Cardiac fibroblast (primary cell): ENCODE measurements around the gene FHL1.
"Not testable (repeated sequence)": the region's sequence is repeated elsewhere in the genome, so short reads cannot be mapped to it uniquely, and the experiment has no call there.

Experiments
- DNase-seq, 2 donors: peaks; one replicate each; pipeline versions ENCODE4 v3.0.0 to v3.0.0-alpha.2; 2010; ENCODE audit warnings: low read depth in 2 of 2
- H3K4me3 ChIP-seq, 2 donors: replicated peaks in 1 of 2; 1 replicate in 1 of 2; 2 replicates in 1 of 2; pipeline ENCODE4 v1.5.1; 2011; ENCODE audit warnings: low read depth in 2 of 2, low read length in 2 of 2, mild to moderate bottlenecking in 2 of 2, moderate library complexity in 1 of 2
- CTCF ChIP-seq: IDR thresholded peaks from one replicate; pipeline ENCODE4 v1.5.1; 2011; ENCODE audit warnings: low read depth, mild to moderate bottlenecking, low read length, inconsistent platforms

The FHL1 gene

DNA sequence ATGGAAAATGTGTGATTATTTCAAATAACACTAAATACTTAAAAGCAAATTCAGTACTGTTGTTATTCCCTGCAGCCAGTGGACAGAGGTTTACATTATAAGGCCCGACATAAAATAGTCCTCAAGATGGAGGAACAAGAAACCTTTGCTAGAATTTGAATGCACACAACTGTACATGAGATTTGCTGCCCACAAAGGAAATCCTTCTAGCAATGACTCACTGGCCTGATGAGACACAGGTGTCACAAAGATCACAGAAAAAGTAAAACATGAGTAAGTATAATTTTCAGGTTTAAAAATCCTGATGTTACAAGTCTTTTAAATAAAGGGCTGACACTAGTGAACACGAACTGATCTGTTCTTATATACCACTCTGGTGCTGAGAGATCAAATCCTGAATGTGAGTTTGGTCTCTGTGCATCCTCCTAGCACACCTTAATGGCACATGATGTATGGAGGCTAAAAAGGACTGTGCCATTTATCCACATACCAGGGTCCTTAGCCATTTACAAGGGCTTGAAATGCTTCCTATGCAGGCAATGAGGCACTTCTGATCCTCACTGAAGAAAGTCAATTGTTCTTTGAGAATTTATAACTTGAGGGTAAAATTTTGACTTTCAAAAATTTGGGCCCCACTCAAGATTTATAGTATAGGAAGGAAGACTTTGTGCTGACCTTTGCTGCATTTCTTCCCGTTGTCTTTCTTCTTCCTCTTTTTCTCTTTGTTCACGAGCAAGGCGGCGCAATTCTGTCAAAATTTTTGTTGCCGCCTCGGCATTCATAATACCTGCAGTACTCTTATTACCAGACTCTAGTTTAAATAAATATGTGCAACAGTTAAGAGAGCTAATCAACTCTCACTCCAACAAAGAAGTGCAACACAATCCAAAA lies 80.9 kb downstream of the FHL1 start:
- H3K4me3 ChIP-seq, result no peak overlapping the region
- no peak for DNase-seq
- TF ChIP-seq CTCF, result no peak

DNA sequence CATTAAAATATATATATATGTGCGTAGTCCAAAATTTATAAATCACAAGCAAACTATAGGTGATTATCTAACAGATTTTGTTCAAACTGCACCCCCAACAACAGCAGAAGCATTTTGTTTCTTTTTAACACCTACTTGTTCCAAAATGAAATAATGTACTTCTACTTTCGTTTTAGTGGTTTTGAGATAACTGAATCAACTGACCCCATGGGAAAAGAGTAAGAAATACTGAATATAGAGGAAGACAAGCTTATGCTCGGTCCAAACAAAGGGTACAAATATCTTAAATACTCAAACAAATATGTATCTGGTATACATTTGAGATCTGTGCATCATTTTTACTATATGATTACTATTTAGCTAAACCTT lies 81.5 kb downstream of the FHL1 start:
- no peak for TF ChIP-seq CTCF

GRCh38 chrX:136237074-136237473 lies 89.7 kb downstream of the FHL1 start:
- no peak for DNase-seq
- no peak for TF ChIP-seq CTCF
- no peak overlapping the region for H3K4me3 ChIP-seq

More for the DNA sequence above, 81.5 kb downstream of the FHL1 start:
- no peak for DNase-seq
- no peak overlapping the region for H3K4me3 ChIP-seq

- H3K4me3 ChIP-seq, DNase-seq: not testable (repeated sequence)
These were observed 90.5 kb downstream of the FHL1 start for GRCh38 chrX:136237849-136238248.

DNA sequence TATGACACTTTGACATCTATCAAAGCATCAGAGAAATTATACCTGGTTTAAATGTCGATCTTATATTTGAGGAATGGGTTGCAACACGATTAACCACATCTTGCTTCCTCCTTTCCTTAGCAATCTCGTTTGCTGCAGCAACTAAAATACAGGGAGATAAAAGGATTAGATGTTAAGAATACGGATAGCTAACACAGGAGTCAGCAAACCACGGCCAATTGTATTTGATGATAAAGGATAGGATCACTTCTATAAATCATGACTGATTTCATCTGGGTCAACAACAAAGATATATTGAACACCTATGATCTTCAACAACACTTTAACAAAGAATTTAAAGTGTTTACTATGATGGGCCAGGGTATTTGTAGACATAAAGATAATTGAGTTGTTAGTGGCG lies 98.9 kb downstream of the FHL1 start:
- DNase-seq, result no peak
- no peak overlapping the region for H3K4me3 ChIP-seq
- no peak for TF ChIP-seq CTCF

DNA sequence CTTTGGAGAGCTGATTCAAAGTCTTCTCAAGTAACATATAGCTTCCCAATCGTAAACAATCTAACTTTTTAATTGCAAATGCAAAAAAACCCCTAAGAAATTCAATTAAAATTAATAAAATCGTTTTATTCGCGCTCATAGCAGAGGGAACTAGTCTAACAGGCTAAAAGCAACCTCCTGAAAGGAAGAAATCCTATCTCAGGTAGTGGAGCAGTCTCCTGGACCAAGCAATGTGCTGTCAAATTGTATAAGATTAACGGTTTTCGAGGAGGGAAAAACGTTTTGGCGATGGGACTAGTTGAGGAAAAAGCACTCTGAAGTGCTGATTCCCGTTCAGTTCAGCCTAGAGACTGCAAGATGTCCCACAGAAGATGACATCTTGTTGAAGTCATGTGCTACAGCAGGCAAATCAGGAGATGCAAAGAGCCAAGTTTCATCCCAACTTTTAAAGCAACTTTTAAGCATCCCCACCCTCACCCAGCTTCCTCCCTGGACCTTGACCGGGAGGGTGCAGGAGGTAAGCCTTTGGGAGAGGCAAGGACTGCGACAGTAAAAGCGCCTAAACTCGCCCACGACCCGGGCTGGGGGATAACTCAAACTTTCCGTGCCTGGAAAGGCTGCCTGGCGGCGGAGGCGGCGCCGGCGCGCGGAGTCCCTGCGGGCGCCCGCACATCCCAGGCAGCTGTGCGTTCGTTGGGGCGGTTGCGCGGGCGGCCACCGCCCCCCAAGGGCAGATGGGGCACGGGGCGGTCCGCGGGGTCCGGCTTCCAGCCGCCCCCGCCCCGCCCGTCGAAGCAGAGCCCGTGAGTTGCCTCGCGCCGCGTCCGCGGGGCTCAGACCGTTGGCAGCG lies 103.1 kb downstream of the FHL1 start:
- TF ChIP-seq CTCF, result no peak
- DNase-seq, result peak; percentile 33 to 37
- H3K4me3 ChIP-seq, result peak overlapping the region; percentile 66 to 68
